ENCODE measurements around the gene BOC. TPM values are rescaled to one million over a fixed set of nuclear protein-coding genes. Genes with fewer than 3 reads are reported as not detected.

The BOC gene
- total RNA-seq, 1 donor from 2014 or later: 22.4 TPM

DNA sequence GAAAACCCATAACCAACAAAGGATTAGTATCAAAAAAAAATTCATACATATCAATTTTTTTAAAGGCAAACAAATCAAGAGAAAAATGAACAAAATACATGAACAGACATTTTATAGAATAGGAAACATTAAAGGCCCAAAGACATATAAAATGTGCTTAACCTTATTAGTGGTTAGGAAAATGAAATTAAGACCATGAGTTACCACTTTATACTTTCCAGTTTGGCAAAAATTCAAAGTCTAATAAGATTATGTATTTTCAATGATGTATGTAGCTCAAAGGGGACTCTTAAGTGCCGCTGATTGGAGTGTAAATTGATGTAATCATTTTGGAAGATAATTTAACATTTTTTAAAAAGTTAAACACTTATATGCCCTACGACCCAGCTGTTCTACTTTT, 89.2 kb downstream of the BOC start:
- peaks cover 7% of the 10 kb centered on the region for H3K36me3 Mint-ChIP-seq (ENCODE audit: unreplicated experiment)
- no peak for DNase-seq (ENCODE audit: extremely low spot score, unreplicated experiment)
- no peaks in the 10 kb centered on the region for H3K9me3 Mint-ChIP-seq (ENCODE audit: unreplicated experiment)
- no peak for TF ChIP-seq CTCF (IDR thresholded peaks at IDR 0.05)
- no peak overlapping the region for H3K4me3 Mint-ChIP-seq (ENCODE audit: unreplicated experiment)
- no peaks in the 10 kb centered on the region for H3K27me3 Mint-ChIP-seq (ENCODE audit: unreplicated experiment)
- H3K27ac Mint-ChIP-seq (ENCODE audit: unreplicated experiment): no peak overlapping the region
- H3K4me1 Mint-ChIP-seq (ENCODE audit: unreplicated experiment): no peaks in the 10 kb centered on the region

DNA sequence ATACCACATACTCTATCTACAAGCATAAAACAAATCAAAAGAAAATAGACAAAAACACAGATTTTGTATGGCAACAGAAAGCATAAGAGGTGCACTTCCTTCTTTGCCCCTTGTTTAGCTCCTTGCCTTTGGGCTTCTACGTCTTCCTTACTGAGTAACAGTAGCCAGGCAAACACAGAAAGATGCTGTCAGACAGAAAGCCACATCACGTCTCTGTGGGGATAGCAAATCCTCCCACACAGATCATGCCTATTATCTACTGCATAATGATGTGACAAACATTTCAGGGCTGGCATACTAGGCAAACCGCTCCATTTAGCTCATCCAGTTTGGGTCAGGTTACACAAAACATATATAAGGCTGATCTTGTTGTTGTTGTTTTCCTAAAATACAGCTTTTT, 92.7 kb downstream of the BOC start:
- H3K4me1 Mint-ChIP-seq (ENCODE audit: unreplicated experiment): no peaks in the 10 kb centered on the region
- no peak for TF ChIP-seq CTCF (IDR thresholded peaks at IDR 0.05)
- H3K4me3 Mint-ChIP-seq (ENCODE audit: unreplicated experiment): no peak overlapping the region
- H3K9me3 Mint-ChIP-seq (ENCODE audit: unreplicated experiment): no peaks in the 10 kb centered on the region
- H3K36me3 Mint-ChIP-seq (ENCODE audit: unreplicated experiment): peaks cover 11% of the 10 kb centered on the region
- no peaks in the 10 kb centered on the region for H3K27me3 Mint-ChIP-seq (ENCODE audit: unreplicated experiment)
- DNase-seq (ENCODE audit: extremely low spot score, unreplicated experiment): no peak
- no peak overlapping the region for H3K27ac Mint-ChIP-seq (ENCODE audit: unreplicated experiment)

DNA sequence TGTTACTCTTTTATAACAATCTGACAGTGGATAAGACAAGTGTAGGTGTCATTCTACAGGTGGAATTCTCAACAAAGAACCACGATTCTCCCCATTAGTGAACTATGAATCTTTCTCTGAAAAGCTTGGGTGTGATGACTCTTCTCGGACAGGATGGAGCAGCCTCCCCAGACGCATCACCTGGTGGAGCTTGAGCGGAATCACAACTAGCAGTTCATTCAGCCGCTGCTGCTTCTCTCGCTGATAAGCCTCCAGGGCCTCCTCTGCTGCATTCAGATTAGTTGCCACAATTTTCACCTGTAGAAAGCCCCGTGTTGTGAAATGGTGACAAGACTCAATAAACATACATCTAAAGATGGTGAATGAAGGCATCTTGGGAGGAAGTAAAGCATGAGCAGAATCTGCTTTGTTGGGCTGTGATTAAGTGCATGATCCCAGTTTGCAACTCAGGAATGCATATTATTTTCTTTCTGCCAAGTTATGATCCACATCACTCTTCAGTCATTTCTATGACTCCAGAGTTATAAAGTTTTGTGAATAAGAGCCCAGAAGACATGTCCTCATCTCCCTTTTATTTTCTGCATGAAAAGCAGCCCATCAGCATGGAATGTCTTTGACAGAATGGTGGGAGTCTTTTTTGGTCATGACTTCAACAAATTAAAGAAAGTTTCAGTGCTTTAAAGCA, 93.6 kb downstream of the BOC start:
- TF ChIP-seq CTCF (IDR thresholded peaks at IDR 0.05): no peak
- Mint-ChIP-seq H3K4me1 (ENCODE audit: unreplicated experiment) (no peaks in the 10 kb centered on the region), H3K36me3 (ENCODE audit: unreplicated experiment) (peaks cover 11% of the 10 kb centered on the region), H3K27me3 (ENCODE audit: unreplicated experiment) (no peaks in the 10 kb centered on the region), H3K4me3 (ENCODE audit: unreplicated experiment) (no peak overlapping the region), H3K9me3 (ENCODE audit: unreplicated experiment) (no peaks in the 10 kb centered on the region), H3K27ac (ENCODE audit: unreplicated experiment) (no peak overlapping the region)
- no peak for DNase-seq (ENCODE audit: extremely low spot score, unreplicated experiment)

GRCh38 chr3:113310960-113311359, 99.6 kb downstream of the BOC start:
- Mint-ChIP-seq H3K9me3 (ENCODE audit: unreplicated experiment) (peaks cover 24% of the 10 kb centered on the region), H3K27me3 (ENCODE audit: unreplicated experiment) (no peaks in the 10 kb centered on the region), H3K4me1 (ENCODE audit: unreplicated experiment) (no peaks in the 10 kb centered on the region), H3K36me3 (ENCODE audit: unreplicated experiment) (peaks cover 25% of the 10 kb centered on the region), H3K27ac (ENCODE audit: unreplicated experiment) (no peak overlapping the region), H3K4me3 (ENCODE audit: unreplicated experiment) (no peak overlapping the region)
- no peak for TF ChIP-seq CTCF (IDR thresholded peaks at IDR 0.05)
- no peak for DNase-seq (ENCODE audit: extremely low spot score, unreplicated experiment)

GRCh38 chr3:113312416-113312815, 101.1 kb downstream of the BOC start:
- DNase-seq (ENCODE audit: extremely low spot score, unreplicated experiment): no peak
- H3K4me3 Mint-ChIP-seq (ENCODE audit: unreplicated experiment): no peak overlapping the region
- peaks cover 27% of the 10 kb centered on the region for H3K36me3 Mint-ChIP-seq (ENCODE audit: unreplicated experiment)
- H3K27ac Mint-ChIP-seq (ENCODE audit: unreplicated experiment): no peak overlapping the region
- no peaks in the 10 kb centered on the region for H3K4me1 Mint-ChIP-seq (ENCODE audit: unreplicated experiment)
- H3K27me3 Mint-ChIP-seq (ENCODE audit: unreplicated experiment): no peaks in the 10 kb centered on the region
- peaks cover 28% of the 10 kb centered on the region for H3K9me3 Mint-ChIP-seq (ENCODE audit: unreplicated experiment)
- TF ChIP-seq CTCF (IDR thresholded peaks at IDR 0.05): no peak

Measured in osteocyte (in vitro differentiated cells).